ENCODE data around the gene CIBAR2.

GRCh38 chr16:85057948-85058347 lies 54.3 kb downstream of the CIBAR2 start:
- TF ChIP-seq POLR2A (IDR thresholded peaks at IDR 0.05; ENCODE audit: extremely low read depth, insufficient read length) (no peak), CTCF (IDR thresholded peaks at IDR 0.05; ENCODE audit: low read depth, low read length) (no peak), MAX (IDR thresholded peaks at IDR 0.05; ENCODE audit: low read depth, low read length) (no peak)

Measured in NB4 (cell line).